ENCODE results near the gene SMIM22. TPM values are rescaled to one million over a fixed set of nuclear protein-coding genes. Genes with fewer than 3 reads are reported as not detected.

The SMIM22 gene
- total and polyA plus RNA-seq, 12 donors, result 1.9 TPM; not detected in 11

GRCh38 chr16:4826980-4827379, 31.8 kb downstream of the SMIM22 start:
- Histone ChIP-seq H3K36me3 (replicated peaks in 1 of 2) (peaks cover 0 to 98% of the 10 kb centered on the region in 2 donors), H3K27me3 (no peaks in the 10 kb centered on the region), H3K9me3 (replicated peaks in 1 of 3) (no peaks in the 10 kb centered on the region), H3K4me3 (no peak overlapping the region), H3K27ac (peak overlapping the region in 3 of 5 donors; percentile 17 to 70 (median 54)), H3K4me1 (replicated peaks in 1 of 2) (peaks cover 8 to 12% of the 10 kb centered on the region in 2 donors)
- WGBS, 4 donors, result 49 to 62% (median 57%) methylated on average over 6 to 10 of the region's 10 CpGs
- TF ChIP-seq CTCF (IDR thresholded peaks at IDR 0.05) (no peak), POLR2A (IDR thresholded peaks at IDR 0.05) (no peak)
- peak; percentile 35 to 83 (median 75) for DNase-seq
- intact Hi-C loops (cut with DNase I), result no loop called here

DNA sequence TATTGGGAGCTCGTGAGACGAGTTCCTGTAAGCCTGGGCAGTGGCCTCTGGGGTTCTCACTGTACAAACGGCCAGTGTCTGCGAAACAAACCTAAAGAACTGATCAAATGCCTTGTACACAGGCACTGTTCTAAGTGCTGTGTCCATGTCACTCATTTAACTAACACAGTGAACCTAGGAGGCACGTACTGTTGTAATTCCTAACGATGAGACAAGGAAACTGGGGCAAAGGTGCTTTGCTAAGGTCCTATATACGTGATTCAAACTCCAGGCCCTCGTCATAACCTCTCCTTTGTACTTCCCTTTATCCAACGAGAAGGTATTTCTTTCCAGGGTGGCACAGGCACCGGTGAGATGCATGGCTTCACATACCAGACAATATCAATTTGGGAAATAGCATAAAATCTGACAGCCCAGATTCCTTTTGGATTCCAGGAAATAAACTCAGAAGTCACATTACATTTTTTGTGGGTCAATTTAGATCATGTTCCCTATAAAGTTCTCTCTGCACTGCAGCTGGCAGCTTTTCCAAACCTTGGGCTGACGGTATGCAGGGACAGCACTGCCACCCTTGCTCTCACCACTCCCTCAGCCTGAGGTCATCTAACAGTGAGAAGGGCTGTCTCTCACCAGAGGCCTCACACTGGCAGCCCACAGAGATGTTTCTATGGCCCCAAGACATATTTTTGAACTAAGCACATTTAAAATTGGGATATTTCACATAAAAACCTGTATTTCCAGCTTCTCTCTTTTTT, 33.6 kb downstream of the SMIM22 start:
- Histone ChIP-seq H3K27ac (no peak overlapping the region), H3K27me3 (no peaks in the 10 kb centered on the region), H3K9me3 (replicated peaks in 1 of 3) (no peaks in the 10 kb centered on the region), H3K4me3 (no peak overlapping the region), H3K36me3 (replicated peaks in 1 of 2) (peaks cover 0 to 89% of the 10 kb centered on the region in 2 donors), H3K4me1 (replicated peaks in 1 of 2) (peaks cover 8 to 13% of the 10 kb centered on the region in 2 donors)
- WGBS, 4 donors, result 88 to 91% (median 89%) methylated on average over 11 of the region's 11 CpGs
- TF ChIP-seq CTCF (IDR thresholded peaks at IDR 0.05), result no peak
- no peak for TF ChIP-seq POLR2A (IDR thresholded peaks at IDR 0.05)
- DNase-seq, result no peak
- intact Hi-C loops (cut with DNase I), result no loop called here

GRCh38 chr16:4830408-4830807, 35.2 kb downstream of the SMIM22 start:
- Histone ChIP-seq H3K27ac (no peak overlapping the region), H3K4me1 (replicated peaks in 1 of 2) (peaks cover 8 to 16% of the 10 kb centered on the region in 2 donors), H3K27me3 (no peaks in the 10 kb centered on the region), H3K4me3 (no peak overlapping the region), H3K36me3 (replicated peaks in 1 of 2) (peaks cover 0 to 72% of the 10 kb centered on the region in 2 donors), H3K9me3 (replicated peaks in 1 of 3) (no peaks in the 10 kb centered on the region)
- TF ChIP-seq POLR2A (IDR thresholded peaks at IDR 0.05), result no peak
- TF ChIP-seq CTCF (IDR thresholded peaks at IDR 0.05), result no peak
- intact Hi-C loops (cut with DNase I), result no loop called here
- WGBS, 4 donors, result 68 to 88% (median 72%) methylated on average over 7 of the region's 7 CpGs
- DNase-seq, result no peak

GRCh38 chr16:4831616-4832015, 36.4 kb downstream of the SMIM22 start:
- no peak for DNase-seq
- Histone ChIP-seq H3K36me3 (replicated peaks in 1 of 2) (peaks cover 0 to 62% of the 10 kb centered on the region in 2 donors), H3K27ac (no peak overlapping the region), H3K27me3 (no peaks in the 10 kb centered on the region), H3K9me3 (replicated peaks in 1 of 3) (no peaks in the 10 kb centered on the region), H3K4me3 (no peak overlapping the region), H3K4me1 (replicated peaks in 1 of 2) (peaks cover 8 to 19% of the 10 kb centered on the region in 2 donors)
- TF ChIP-seq CTCF (IDR thresholded peaks at IDR 0.05), result no peak
- no peak for TF ChIP-seq POLR2A (IDR thresholded peaks at IDR 0.05)
- 93 to 96% (median 95%) methylated on average over 8 of the region's 8 CpGs for WGBS, 4 donors
- intact Hi-C loops (cut with DNase I), result no loop called here
